K562 (cell line): Measurements from ENCODE around the gene DOCK6. TPM values are rescaled to one million over a fixed set of nuclear protein-coding genes. Genes with fewer than 3 reads are reported as not detected.

Experiments
- ARID1B ChIP-seq: fragments of 450-650 bp; IDR thresholded peaks from 2 replicates; pipeline ENCODE4 v1.6.1; 2016; ENCODE audit warnings: antibody characterized with exemption, mild to moderate bottlenecking, inconsistent platforms
- ARNT ChIP-seq, 2 experiments: fragments of 450-650 bp; IDR thresholded peaks; 2 replicates each; pipeline ENCODE4 v1.6.1; 2016; ENCODE audit warnings: mild to moderate bottlenecking in 1 of 2
- CHCHD3 ChIP-seq: fragments of 250-450 bp; sonication (Bioruptor Pico); IDR thresholded peaks from 2 replicates; pipeline ENCODE4 v2.1.2; 2022; ENCODE audit warnings: mild to moderate bottlenecking
- FOXA3 ChIP-seq, 2 experiments: fragments of 450-650 bp in 1 of 2; sonication (generic) in 1 of 2; formaldehyde crosslinking; IDR thresholded peaks in 1 of 2; conservative IDR thresholded peaks in 1 of 2; 2 replicates each; pipeline versions ENCODE4 v1.4.0 to v1.8.0; 2020 to 2022; ENCODE audit warnings: mild to moderate bottlenecking in 2 of 2, missing genetic modification reagents in 1 of 2
- HDAC2 ChIP-seq: fragments of 450-650 bp; IDR thresholded peaks from 2 replicates; pipeline ENCODE4 v1.6.1; 2016; ENCODE audit warnings: mild to moderate bottlenecking
- MYC ChIP-seq, 2 experiments: fragments of 250-450 bp in 1 of 2; sonication (Bioruptor Pico) in 1 of 2; IDR thresholded peaks; 2 replicates each; pipeline versions ENCODE4 v1.5.1 to v1.6.1; 2012 to 2021; ENCODE audit warnings: low read depth in 2 of 2, borderline replicate concordance in 1 of 2, improper control_type of control experiment in 1 of 2, low read length in 1 of 2, mild to moderate bottlenecking in 1 of 2, moderate library complexity in 1 of 2
- NCOA4 ChIP-seq: fragments of 450-650 bp; IDR thresholded peaks from 2 replicates; pipeline ENCODE4 v1.6.1; 2018; ENCODE audit warnings: mild to moderate bottlenecking; ENCODE audit not compliant: partially characterized antibody
- NR2C2 ChIP-seq, 2 experiments: fragments of 200-800 bp in 1 of 2; sonication (Bioruptor generic) in 1 of 2; sonication (generic) in 1 of 2; formaldehyde crosslinking in 1 of 2; IDR thresholded peaks; 2 replicates each; pipeline versions ENCODE4 v1.6.1 to v1.8.0; 2016 to 2022; ENCODE audit warnings: mild to moderate bottlenecking in 1 of 2, missing compliant biosample characterization in 1 of 2, missing genetic modification characterization in 1 of 2, missing genetic modification reagents in 1 of 2
- PHF20 ChIP-seq: fragments of 450-650 bp; IDR thresholded peaks from 2 replicates; pipeline ENCODE4 v1.6.1; 2018; ENCODE audit not compliant: partially characterized antibody
- RCOR1 ChIP-seq, 2 experiments: IDR thresholded peaks; 2 replicates each; pipeline ENCODE4 v1.6.1; 2012; ENCODE audit warnings: low read depth in 2 of 2, low read length in 2 of 2, borderline replicate concordance in 1 of 2, improper control_type of control experiment in 1 of 2
- ZFX ChIP-seq: sonication (generic); formaldehyde crosslinking; IDR thresholded peaks from 2 replicates; pipeline ENCODE4 v1.8.0; 2022; ENCODE audit warnings: mild to moderate bottlenecking, missing genetic modification reagents, moderate library complexity
- ZKSCAN1 ChIP-seq: fragments of 150-350 bp; IDR thresholded peaks from 2 replicates; pipeline ENCODE4 v1.6.1; 2016; ENCODE audit warnings: low read depth, low read length
- ZNF24 ChIP-seq: fragments of 450-650 bp; IDR thresholded peaks from 2 replicates; pipeline ENCODE4 v1.6.1; 2016
- ZNF695 ChIP-seq: fragments of 450-650 bp; formaldehyde crosslinking; IDR thresholded peaks from 2 replicates; pipeline ENCODE4 v1.4.0; 2020; ENCODE audit warnings: mild to moderate bottlenecking, moderate library complexity
- polyA plus RNA-seq, 8 experiments: library from polyadenylated mRNA; depleted of rRNA in 4 of 8; stranded (reverse) in 5 of 8; unstranded in 3 of 8; fragments of >200 nt; fragmentation: Nextera tagmentation in 2 of 8; fragmentation: Illumina TruSeq in 1 of 8; extraction: Ambion mirVana in 2 of 8; extraction: Trizol in 1 of 8; gene quantifications; 2 replicates each; pipeline versions ENCODE4 v1.2.1 to v1.2.3, GENCODE V29; 2011 to 2014; ENCODE audit warnings: inconsistent platforms in 1 of 8, missing spikeins in 1 of 8
- total RNA-seq, 7 experiments: library from RNA; depleted of rRNA in 6 of 7; stranded (reverse); fragments of >200 nt in 6 of 7; fragmentation: Illumina TruSeq in 2 of 7; extraction: Trizol in 2 of 7; gene quantifications; 2 replicates each; pipeline versions ENCODE4 v1.2.1 to v1.2.3, GENCODE V29; 2011 to 2021; ENCODE audit warnings: low replicate concordance in 1 of 7
- TF ChIP-seq, protein P1 (sequence below): fragments of 450-650 bp; IDR thresholded peaks from 2 replicates; pipeline ENCODE4 v1.6.1; 2016; ENCODE audit warnings: mild to moderate bottlenecking, moderate library complexity

DOCK6 gene
- total and polyA plus RNA-seq, 9 of the 15 experiments (the other 6 are each of a cell fraction or from before 2014, with no cell fraction given) = 0.35 to 19.3 (median 3.8) TPM

- TF ChIP-seq ZNF24 (peak; percentile 52; the same call in 1 of the 2 replicates), NR2C2 (CRISPR knock-in tag; IDR thresholded peaks at IDR 0.05) (peak; percentile 57; the same call in 1 of the 2 replicates), NR2C2 (tag; IDR thresholded peaks at IDR 0.05) (0 out of 2 replicates have a peak, but pooled peaks have one; percentile 24), ZFX (CRISPR knock-in tag) (peak; percentile 60), PHF20 (peak; percentile 55), ARID1B (peak; percentile 76), CHCHD3 (CRISPR knock-in tag) (no peak), ARNT (IDR thresholded peaks at IDR 0.05) (0 out of 4 replicates have a peak, but pooled peaks of 1 of the 2 experiments have one; percentile 31), HDAC2 (peak; percentile 81; the same call in 1 of the 2 replicates), FOXA3 (CRISPR knock-in tag; conservative IDR thresholded peaks at IDR 0.05 in 1 of 2, IDR thresholded peaks at IDR 0.05 in 1 of 2) (peak in 1 of 2 experiments; percentile 94; a peak in 2 of 4 replicates), ZNF695 (CRISPR knock-in tag) (no peak), MYC (IDR thresholded peaks at IDR 0.05; ENCODE audit: low read depth, low read length) (peak; percentile 19; the same call in 1 of the 2 replicates), MYC (CRISPR knock-in tag; IDR thresholded peaks at IDR 0.05; ENCODE audit: borderline replicate concordance, low read depth) (no peak), RCOR1 (IDR thresholded peaks at IDR 0.05; ENCODE audit: borderline replicate concordance in 1 of 2, low read depth in 2 of 2, low read length in 2 of 2) (peak; percentile 32 to 75; a peak in 2 of 4 replicates), NCOA4 (peak; percentile 69), ZKSCAN1 (no peak)
- TF ChIP-seq, protein P1, sequence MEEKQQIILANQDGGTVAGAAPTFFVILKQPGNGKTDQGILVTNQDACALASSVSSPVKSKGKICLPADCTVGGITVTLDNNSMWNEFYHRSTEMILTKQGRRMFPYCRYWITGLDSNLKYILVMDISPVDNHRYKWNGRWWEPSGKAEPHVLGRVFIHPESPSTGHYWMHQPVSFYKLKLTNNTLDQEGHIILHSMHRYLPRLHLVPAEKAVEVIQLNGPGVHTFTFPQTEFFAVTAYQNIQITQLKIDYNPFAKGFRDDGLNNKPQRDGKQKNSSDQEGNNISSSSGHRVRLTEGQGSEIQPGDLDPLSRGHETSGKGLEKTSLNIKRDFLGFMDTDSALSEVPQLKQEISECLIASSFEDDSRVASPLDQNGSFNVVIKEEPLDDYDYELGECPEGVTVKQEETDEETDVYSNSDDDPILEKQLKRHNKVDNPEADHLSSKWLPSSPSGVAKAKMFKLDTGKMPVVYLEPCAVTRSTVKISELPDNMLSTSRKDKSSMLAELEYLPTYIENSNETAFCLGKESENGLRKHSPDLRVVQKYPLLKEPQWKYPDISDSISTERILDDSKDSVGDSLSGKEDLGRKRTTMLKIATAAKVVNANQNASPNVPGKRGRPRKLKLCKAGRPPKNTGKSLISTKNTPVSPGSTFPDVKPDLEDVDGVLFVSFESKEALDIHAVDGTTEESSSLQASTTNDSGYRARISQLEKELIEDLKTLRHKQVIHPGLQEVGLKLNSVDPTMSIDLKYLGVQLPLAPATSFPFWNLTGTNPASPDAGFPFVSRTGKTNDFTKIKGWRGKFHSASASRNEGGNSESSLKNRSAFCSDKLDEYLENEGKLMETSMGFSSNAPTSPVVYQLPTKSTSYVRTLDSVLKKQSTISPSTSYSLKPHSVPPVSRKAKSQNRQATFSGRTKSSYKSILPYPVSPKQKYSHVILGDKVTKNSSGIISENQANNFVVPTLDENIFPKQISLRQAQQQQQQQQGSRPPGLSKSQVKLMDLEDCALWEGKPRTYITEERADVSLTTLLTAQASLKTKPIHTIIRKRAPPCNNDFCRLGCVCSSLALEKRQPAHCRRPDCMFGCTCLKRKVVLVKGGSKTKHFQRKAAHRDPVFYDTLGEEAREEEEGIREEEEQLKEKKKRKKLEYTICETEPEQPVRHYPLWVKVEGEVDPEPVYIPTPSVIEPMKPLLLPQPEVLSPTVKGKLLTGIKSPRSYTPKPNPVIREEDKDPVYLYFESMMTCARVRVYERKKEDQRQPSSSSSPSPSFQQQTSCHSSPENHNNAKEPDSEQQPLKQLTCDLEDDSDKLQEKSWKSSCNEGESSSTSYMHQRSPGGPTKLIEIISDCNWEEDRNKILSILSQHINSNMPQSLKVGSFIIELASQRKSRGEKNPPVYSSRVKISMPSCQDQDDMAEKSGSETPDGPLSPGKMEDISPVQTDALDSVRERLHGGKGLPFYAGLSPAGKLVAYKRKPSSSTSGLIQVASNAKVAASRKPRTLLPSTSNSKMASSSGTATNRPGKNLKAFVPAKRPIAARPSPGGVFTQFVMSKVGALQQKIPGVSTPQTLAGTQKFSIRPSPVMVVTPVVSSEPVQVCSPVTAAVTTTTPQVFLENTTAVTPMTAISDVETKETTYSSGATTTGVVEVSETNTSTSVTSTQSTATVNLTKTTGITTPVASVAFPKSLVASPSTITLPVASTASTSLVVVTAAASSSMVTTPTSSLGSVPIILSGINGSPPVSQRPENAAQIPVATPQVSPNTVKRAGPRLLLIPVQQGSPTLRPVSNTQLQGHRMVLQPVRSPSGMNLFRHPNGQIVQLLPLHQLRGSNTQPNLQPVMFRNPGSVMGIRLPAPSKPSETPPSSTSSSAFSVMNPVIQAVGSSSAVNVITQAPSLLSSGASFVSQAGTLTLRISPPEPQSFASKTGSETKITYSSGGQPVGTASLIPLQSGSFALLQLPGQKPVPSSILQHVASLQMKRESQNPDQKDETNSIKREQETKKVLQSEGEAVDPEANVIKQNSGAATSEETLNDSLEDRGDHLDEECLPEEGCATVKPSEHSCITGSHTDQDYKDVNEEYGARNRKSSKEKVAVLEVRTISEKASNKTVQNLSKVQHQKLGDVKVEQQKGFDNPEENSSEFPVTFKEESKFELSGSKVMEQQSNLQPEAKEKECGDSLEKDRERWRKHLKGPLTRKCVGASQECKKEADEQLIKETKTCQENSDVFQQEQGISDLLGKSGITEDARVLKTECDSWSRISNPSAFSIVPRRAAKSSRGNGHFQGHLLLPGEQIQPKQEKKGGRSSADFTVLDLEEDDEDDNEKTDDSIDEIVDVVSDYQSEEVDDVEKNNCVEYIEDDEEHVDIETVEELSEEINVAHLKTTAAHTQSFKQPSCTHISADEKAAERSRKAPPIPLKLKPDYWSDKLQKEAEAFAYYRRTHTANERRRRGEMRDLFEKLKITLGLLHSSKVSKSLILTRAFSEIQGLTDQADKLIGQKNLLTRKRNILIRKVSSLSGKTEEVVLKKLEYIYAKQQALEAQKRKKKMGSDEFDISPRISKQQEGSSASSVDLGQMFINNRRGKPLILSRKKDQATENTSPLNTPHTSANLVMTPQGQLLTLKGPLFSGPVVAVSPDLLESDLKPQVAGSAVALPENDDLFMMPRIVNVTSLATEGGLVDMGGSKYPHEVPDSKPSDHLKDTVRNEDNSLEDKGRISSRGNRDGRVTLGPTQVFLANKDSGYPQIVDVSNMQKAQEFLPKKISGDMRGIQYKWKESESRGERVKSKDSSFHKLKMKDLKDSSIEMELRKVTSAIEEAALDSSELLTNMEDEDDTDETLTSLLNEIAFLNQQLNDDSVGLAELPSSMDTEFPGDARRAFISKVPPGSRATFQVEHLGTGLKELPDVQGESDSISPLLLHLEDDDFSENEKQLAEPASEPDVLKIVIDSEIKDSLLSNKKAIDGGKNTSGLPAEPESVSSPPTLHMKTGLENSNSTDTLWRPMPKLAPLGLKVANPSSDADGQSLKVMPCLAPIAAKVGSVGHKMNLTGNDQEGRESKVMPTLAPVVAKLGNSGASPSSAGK = no peak
These were observed 6.5 kb upstream of the DOCK6 start (continued) for GRCh38 chr19:11268783-11269267.
